Upper lobe of right lung (tissue), 1 donor: ENCODE results near the gene SHISA8. TPM values are rescaled to one million over a fixed set of nuclear protein-coding genes. Genes with fewer than 3 reads are reported as not detected.
A peak's percentile ranks its signal among the peaks of the same experiment; 100 is the strongest.

Experiments used
- ATAC-seq: fragments of 200-7000 bp; cut with Tn5 transposase; one replicate; pipeline ENCODE4 v1.9.1; 2020; ENCODE audit warnings: mild to moderate bottlenecking, moderate library complexity
- DNase-seq: peaks from one replicate; pipeline ENCODE4 v3.0.0-alpha.2; 2020
- H3K27ac ChIP-seq: fragments of 200-600 bp; one replicate; pipeline ENCODE4 v1.8.0; 2022
- H3K27me3 ChIP-seq: fragments of 200-600 bp; one replicate; pipeline ENCODE4 v1.8.0; 2022; ENCODE audit warnings: mild to moderate bottlenecking
- H3K36me3 ChIP-seq: fragments of 200-600 bp; one replicate; pipeline ENCODE4 v1.8.0; 2022
- H3K4me1 ChIP-seq: fragments of 200-600 bp; one replicate; pipeline ENCODE4 v1.8.0; 2022
- H3K4me3 ChIP-seq: fragments of 200-600 bp; one replicate; pipeline ENCODE4 v1.8.0; 2022; ENCODE audit warnings: mild to moderate bottlenecking
- H3K9me3 ChIP-seq: fragments of 200-600 bp; one replicate; pipeline ENCODE4 v1.8.0; 2022
- intact Hi-C: fragments of 100-400 bp; cut with DNase I; formaldehyde crosslinking; loops from one replicate; pipeline ENCODE4 v1.11.0; 2022
- total RNA-seq: library from RNA; stranded (reverse); fragmentation: NEBNext Ultra II Directional; extraction: Animal tissue kit (Norgen Biotek cat#: 25700); gene quantifications from one replicate; pipeline ENCODE4 v1.2.1, GENCODE V29; 2021
- TF ChIP-seq, protein P1 (sequence below): fragments of 200-600 bp; IDR thresholded peaks from one replicate; pipeline ENCODE4 v1.8.0; 2022; ENCODE audit warnings: antibody characterized with exemption
- donor health status: DM: no; HTN: yes; CAD: no; lungs with severe emphysema.

The SHISA8 gene
- total RNA-seq, 1 donor from 2014 or later = not detected

DNA sequence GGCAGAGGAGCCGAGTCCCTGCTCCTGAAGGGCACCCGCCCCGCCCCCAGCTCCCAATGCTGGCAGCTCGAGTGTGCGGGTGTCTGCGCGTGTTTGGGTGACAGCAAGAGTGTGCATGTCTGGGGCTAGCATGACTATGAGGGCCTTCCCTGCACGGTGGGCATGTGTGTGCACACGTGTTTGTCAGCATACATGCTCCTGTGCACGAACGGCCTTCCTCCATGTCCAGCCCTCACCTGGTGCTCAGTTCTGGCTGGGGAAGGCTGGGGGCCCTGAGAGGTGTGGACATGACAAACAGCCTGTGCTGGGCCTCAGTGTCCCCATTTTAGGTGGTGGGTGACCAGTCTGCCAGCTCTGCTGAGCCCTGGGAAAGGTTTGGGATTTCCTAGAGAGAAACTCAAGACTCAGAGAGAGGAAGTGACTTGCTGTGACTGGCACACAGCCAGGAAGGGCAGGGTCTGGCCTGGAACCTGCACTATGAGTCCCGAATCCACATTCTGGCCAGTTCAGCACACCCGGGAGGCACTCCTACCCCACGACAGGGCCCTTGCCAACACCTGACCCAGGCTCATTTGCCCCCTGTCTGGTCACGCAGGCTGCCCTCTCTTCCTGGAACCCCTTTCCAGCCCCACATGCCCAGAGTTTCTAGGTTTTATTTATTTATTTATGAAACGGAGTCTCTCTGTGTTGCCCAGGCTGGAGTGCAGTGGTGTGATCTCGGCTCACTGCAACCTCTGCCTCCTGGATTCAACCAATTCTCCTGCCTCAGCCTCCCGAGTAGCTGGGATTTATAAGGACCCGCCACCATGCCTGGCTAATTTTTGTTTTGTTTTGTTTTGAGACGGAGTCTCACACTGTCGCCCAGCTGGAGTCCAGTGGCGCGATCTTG, 3.3 kb upstream of the SHISA8 start:
- intact Hi-C loops = no loop called here
- TF ChIP-seq, protein P1, sequence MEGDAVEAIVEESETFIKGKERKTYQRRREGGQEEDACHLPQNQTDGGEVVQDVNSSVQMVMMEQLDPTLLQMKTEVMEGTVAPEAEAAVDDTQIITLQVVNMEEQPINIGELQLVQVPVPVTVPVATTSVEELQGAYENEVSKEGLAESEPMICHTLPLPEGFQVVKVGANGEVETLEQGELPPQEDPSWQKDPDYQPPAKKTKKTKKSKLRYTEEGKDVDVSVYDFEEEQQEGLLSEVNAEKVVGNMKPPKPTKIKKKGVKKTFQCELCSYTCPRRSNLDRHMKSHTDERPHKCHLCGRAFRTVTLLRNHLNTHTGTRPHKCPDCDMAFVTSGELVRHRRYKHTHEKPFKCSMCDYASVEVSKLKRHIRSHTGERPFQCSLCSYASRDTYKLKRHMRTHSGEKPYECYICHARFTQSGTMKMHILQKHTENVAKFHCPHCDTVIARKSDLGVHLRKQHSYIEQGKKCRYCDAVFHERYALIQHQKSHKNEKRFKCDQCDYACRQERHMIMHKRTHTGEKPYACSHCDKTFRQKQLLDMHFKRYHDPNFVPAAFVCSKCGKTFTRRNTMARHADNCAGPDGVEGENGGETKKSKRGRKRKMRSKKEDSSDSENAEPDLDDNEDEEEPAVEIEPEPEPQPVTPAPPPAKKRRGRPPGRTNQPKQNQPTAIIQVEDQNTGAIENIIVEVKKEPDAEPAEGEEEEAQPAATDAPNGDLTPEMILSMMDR = no peak
- peak; percentile 20 for ATAC-seq
- Histone ChIP-seq H3K4me1 (peaks cover 22% of the 10 kb centered on the region), H3K36me3 (no peaks in the 10 kb centered on the region), H3K9me3 (no peaks in the 10 kb centered on the region), H3K4me3 (no peak overlapping the region), H3K27ac (no peak overlapping the region), H3K27me3 (peaks cover 44% of the 10 kb centered on the region)
- DNase-seq = no peak

DNA sequence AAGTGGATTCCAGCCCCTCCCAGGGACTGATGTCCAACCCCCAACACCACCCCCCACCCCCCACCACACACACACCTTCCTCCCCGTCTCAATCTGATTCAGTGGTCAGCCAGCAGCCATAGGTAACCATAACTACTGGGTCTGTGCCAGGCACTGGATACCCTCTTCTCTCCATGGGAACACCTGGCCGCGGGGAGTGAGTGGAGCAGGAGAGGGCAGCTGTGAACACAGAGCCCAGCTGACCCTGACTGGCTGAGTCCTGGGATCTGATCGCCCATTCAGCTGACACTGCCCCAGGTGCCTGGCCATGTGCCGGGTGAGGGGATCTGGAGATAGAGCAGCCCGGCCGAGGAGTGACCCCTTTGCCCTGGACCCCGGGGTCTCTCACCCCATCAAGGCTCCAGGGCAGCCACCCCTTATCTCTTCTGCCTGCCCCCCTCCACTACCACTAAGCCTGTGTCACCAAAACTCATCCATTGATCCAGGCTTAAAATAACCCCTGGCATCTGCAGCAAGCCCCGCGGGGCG, 2.6 kb upstream of the SHISA8 start:
- DNase-seq (no peak), ATAC-seq (no peak)
- TF ChIP-seq, protein P1 = no peak
- Histone ChIP-seq H3K4me1 (peaks cover 22% of the 10 kb centered on the region), H3K4me3 (no peak overlapping the region), H3K27me3 (peaks cover 52% of the 10 kb centered on the region), H3K9me3 (no peaks in the 10 kb centered on the region), H3K36me3 (no peaks in the 10 kb centered on the region), H3K27ac (no peak overlapping the region)
- intact Hi-C loops = no loop called here

DNA sequence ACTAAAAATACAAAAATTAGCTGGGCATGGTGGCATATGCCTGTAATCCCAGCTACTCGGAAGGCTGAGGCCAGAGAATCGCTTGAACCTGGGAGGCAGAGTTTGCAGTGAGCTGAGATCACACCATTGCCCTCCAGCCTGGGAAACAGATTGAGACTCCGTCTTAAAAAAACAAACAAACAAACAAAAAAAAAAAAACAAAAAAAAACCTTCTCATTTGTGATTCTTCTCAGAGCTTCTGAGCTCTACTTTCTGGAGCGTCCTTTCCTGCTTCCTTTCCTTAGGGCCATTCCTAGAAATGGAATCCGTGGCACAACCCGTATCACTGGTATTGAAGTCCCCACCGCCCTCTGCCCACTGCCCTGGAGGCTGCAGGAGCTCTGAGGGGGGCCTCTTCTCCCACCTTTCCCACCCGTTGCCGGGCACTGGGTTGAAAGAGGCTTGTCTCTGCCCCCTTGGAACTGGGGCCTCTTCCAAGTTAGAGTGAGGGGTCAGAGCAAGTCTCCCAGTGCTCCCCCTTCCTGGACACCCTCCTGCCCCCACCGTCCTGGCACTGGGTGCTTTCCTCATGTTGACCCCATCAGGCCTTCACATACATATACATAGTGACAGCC, 2.0 kb upstream of the SHISA8 start:
- TF ChIP-seq, protein P1 = no peak
- intact Hi-C loops = no loop called here
- Histone ChIP-seq H3K27me3 (peaks cover 57% of the 10 kb centered on the region), H3K4me3 (no peak overlapping the region), H3K36me3 (no peaks in the 10 kb centered on the region), H3K4me1 (peaks cover 22% of the 10 kb centered on the region), H3K9me3 (no peaks in the 10 kb centered on the region), H3K27ac (no peak overlapping the region)
- no peak for DNase-seq
- no peak for ATAC-seq

DNA sequence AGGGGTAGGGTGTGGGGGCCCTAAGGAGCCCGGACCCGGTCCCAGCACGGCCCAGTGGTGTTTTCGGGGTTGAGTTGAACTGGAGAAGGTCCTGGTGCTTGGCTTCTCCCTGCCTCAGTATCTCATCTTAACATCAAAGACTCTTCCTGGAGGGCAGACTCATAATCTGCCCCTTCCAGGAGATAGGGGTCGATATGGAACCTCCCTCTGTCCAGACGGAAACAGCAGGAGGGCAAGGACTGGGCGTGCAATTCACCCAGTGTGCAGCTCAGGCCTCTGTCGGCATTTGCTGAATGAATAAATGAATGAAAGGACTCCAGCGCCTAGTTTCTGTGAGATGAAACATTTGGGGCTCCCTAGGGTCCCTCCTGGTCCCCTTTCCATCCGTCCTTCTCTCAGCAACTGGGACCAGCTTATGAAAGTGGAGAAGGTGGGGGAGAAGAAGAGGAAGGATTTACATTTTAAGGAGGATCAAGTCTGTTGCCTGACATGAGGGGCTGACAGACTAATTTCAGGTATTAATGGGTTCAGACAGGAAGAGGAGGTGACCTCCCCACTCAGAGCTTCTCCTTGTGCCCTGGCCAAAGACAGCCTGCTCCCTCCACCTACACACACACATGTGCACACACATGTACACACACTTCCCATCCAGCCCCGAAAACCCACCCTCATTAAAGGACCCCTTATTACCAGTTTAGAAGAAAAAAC, 1.1 kb upstream of the SHISA8 start:
- peaks cover 25% of the 10 kb centered on the region for H3K4me1 ChIP-seq
- no peaks in the 10 kb centered on the region for H3K9me3 ChIP-seq
- TF ChIP-seq, protein P1 = no peak
- ATAC-seq = no peak
- H3K27me3 ChIP-seq = peaks cover 67% of the 10 kb centered on the region
- no peaks in the 10 kb centered on the region for H3K36me3 ChIP-seq
- H3K27ac ChIP-seq = no peak overlapping the region
- H3K4me3 ChIP-seq = no peak overlapping the region
- intact Hi-C loops = no loop called here
- DNase-seq = no peak

DNA sequence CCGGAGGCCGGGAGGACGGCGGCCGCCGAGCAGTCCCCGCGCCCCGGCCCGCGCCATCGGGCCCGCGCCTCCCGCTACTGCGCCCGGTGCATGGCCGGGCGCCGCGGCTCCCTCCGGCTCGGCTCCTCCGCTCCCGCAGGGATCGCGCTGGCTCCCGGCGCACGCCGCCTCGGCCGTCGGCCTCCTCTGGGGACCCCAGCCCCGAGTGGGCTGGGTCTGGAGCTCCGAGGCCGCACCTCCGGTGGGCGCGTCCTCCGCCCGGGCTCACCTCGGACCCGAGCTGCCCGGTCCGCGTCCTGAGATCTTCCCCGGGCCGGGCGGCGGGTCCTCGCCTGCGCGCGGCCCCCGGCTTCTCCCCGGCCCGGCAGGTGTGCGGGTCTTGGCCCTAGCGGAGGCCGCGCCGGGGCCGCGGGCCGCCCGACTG, 251 bp downstream of the SHISA8 start:
- Histone ChIP-seq H3K4me1 (peaks cover 26% of the 10 kb centered on the region), H3K36me3 (no peaks in the 10 kb centered on the region), H3K27ac (no peak overlapping the region), H3K4me3 (peak overlapping the region; percentile 29), H3K9me3 (no peaks in the 10 kb centered on the region), H3K27me3 (peaks cover 80% of the 10 kb centered on the region)
- intact Hi-C loops = no loop called here
- no peak for DNase-seq
- no peak for ATAC-seq
- TF ChIP-seq, protein P1 = no peak
